Right forelimb (tissue), 1 donor: ENCODE data around the gene CBX8.
"Not testable (repeated sequence)": the region's sequence is repeated elsewhere in the genome, so short reads cannot be mapped to it uniquely, and the experiment has no call there.

ENCODE experiments used
- DNase-seq: peaks from one replicate; pipeline ENCODE4 v3.0.0-alpha.2; 2018

CBX8 gene

GRCh38 chr17:79777120-79777893, 19.6 kb downstream of the CBX8 start:
- peak; percentile 84 for DNase-seq

DNA sequence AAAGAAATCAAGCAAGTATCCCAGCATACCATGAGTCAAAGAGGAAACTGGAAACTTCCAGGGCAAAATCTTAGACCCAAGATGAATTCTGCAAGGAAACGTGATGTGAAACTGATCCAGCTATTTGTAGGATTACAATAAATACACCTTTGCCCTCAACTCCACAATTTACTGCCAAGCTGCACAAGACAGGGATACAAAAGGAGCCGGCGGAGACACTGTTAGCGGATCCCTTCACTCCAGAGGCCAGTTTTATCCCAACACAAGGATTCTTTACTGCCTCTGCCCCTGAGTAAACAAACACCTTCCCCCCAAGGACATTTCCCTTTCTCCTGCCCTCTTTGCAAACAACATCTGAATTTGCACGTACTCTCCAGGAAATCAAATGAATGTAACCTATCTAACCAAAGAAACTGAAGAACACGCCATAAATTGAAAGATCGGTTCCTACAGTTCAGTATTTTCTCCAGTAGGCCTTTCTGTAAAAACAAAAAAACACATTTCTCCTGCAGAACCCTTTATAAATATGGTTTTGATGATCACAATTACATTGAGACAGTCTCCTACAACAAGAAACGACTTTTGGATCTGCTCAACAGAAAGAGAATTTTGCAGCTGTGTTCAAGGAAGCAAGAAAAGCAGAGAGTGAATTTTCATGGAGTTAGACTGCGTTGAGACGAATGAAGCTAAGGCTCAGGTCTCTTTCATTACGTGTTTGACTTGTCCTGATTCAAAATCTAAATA, 20.3 kb downstream of the CBX8 start:
- no peak for DNase-seq

DNA sequence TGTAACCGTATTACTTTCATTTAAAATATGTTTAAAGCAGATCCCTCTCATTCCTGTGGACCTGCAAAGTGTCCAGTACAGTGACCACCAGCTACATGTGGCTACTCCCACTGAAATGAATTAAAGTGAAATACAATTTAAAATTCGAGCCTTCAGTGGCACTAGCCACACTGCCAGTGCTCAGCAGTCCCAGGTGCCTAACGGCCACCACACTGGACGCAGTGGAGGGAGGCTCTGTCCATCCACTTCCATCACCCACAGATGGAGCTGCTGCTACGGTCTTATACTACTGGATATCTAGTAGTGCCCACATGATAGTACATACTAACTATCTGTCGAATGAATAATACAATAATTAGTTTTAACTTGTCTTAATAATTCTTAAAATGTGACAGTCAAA, 21.2 kb downstream of the CBX8 start:
- no peak for DNase-seq

- no peak for DNase-seq
Observed at GRCh38 chr17:79774561-79774975, 22.3 kb downstream of the CBX8 start.

- DNase-seq = not testable (repeated sequence)
Observed at GRCh38 chr17:79772726-79773125, 24.2 kb downstream of the CBX8 start.

- DNase-seq = no peak
Observed at GRCh38 chr17:79771276-79771675, 25.6 kb downstream of the CBX8 start.

DNA sequence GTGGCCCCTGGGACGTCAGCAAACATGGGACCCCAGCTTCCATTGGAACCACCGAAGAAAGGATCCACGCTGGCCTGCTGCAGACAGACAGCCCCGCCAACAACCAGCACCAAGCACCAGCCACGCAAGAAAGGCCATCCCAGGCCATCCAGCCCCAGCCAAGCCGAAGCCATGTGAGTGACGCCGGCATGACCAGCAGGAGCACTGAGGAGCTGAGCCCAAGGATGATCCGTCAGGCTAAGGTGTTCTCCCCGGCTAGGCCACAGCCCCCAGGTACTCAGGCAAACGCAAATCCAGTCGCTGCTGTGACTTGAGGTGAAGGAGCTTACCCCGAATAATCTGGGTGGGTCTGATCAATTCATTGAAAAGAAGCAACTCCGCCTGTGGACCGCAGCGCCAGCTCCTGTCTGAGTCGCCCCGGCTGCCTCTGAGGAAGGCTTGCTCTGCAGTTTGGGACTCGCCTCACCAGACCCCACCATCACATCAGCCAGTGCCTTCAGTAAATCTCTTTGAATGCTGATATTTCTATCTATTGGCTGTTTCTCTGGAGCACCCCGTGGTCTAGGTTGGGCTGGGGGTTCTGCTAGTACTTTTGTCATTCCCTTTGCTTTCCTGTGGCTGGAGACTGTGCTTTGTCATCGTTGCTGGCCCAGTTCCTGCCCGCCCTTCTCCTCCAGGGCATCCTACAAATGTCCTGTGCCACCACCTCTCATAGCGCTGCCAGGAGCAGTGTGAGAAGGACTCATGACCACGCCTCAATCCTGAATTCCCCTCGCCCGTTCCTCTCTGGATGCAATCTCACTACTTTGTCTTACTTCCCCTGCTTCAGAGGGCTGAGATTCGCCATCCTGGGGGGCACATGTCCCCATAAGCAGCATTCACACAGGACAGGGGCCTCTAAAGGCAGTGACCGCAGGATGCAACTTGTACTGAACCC, 27.0 kb downstream of the CBX8 start:
- DNase-seq = no peak

GRCh38 chr17:79765708-79766107, 31.2 kb downstream of the CBX8 start:
- no peak for DNase-seq

DNA sequence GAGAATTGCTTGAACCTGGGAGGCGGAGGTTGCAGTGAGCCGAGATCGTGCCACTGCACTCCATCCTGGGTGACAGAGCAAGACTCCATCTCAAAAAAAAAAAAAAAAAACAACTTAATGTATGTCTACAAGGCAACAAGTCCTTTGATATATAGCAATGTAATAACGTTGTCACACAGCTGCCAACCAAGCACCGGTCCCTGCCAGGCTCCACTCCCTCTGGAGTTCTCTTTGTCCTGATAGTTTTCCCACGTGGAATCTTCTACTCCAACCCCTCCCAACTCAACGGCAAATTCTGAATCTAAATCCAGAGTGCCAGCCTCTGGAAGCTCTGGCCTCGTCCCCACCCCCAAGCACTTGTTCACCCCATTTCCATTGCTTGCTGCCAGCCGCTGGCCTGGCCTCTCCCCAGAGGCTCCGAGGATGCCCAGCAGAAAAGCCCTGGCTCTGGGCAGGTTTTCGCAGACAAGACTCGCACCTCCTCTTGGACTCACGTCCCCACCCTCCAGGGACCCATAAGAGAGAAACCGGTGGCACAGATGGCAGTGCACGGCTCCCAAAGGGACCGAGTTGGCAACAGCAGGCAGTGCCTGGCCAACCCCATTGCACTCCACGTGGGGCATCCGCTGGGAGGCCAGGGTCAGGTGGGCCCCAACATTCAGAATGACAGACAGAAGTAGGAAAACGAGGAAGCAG, 34.8 kb downstream of the CBX8 start:
- no peak for DNase-seq

GRCh38 chr17:79760197-79760906, 36.5 kb downstream of the CBX8 start:
- DNase-seq = no peak

DNA sequence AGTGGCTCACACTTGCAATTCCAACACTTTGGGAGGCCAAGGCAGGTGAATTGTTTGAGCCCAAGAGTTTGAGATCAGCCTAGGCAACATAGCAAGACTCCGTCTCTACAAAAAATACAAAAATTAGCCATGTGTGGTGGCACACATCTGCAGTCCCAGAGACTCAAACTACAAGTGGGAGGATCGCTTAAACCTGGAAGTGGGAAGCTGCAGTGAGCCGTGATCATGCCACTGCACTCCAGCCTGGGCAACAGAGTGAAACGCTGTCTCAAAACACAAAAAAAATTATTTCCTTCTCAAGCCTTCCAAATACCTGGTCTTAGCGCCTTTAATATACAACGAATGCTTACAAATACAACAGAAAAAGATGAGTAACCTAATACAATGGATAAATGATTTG, 38.6 kb downstream of the CBX8 start:
- DNase-seq = no peak

GRCh38 chr17:79757140-79757745, 39.6 kb downstream of the CBX8 start:
- DNase-seq = no peak

GRCh38 chr17:79755591-79755990, 41.3 kb downstream of the CBX8 start:
- DNase-seq = no peak

DNA sequence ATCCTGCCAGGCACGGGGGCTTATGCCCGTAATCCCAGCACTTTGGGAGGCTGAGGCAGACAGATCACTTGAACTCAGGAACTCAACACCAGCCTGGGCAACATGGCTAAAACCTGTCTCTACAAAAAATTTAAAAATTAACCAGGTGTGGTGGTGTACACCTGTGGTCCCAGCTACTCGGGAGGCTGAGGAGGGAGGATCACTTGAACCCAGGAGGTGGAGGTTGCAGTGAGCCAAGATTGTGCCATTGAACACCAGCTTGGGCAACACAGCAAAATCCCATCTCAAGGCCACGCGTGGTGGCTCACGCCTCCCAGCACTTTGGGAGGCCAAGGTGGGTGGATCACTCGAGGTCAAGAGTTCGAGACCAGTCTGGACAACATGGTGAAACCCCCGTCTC, 42.0 kb downstream of the CBX8 start:
- not testable (repeated sequence) for DNase-seq

DNA sequence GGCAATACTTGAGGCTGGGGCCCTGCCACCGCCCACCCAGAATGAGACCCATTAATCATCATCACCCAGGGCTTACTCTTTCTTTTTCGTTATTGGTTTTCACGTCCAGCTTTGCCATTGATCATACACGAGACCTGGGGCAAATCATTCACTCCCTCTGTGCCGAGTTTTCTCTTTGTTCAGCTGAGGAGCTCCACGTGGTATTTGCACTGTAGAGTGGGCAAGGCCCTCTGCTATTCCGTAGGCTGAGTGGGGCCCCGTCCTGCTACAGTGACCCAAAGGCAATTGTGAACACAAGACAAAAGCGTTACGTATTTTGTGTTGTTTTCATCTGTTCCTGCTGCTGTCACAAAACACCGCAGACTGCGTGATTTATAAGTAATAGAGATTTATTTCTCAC, 42.5 kb downstream of the CBX8 start:
- no peak for DNase-seq

DNA sequence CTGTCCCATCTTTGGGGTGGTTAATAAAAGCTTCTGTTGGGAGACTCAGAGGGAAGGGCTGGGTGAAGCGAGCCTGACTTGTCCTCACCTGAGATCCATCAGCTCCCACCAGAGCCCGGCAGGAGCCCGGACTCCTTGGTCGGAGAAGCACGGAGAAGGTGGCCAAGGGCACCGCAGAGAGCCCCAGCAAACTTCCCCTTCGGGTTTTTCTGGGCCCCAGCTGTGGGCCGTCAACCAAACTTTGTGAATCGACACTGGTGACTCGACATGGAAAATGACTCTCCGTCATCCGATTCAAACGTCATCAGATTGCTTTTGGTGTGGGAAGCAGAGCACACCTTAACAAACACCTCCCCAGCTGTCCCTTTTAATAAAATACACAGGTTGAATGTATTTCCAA, 44.7 kb downstream of the CBX8 start:
- DNase-seq = no peak

DNA sequence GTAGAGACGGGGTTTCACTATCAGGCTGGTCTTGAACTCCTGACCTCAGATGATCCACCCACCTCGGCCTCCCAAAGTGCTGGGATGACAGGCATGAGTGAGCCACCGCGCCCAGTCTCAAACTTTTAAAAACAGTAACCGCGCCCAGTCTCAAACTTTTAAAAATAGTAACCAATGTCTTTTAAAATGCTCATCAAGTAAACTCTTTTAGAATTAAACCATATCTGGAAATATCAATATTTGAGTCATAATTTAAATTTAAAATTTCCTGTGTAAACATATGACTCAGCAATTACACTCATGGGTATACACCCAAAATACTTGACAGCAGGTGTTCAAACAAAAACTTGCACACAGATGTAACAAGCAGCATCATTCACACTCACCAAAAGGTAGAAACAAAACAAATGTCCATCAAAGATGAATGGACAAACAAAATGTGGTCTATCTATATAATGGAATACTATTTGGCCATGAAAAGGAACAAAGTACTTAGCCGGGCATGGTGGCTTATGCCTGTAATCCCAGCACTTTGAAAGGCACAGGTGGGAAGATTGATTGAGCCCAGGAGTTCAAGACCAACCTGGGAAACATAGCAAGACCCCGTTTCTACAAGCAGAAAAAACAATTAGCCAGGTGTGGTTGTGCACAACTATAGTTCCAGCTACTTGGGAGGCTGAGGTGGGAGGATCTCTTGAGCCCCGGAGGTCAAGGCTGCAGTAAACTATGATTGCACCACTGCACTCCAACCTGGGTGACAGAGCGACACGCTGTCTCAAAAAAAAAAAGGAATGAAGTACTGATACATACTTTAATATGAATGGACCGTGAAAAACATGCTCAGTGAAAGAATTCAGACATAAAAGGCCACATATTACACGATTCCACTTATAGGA, 46.0 kb downstream of the CBX8 start:
- DNase-seq = no peak

DNA sequence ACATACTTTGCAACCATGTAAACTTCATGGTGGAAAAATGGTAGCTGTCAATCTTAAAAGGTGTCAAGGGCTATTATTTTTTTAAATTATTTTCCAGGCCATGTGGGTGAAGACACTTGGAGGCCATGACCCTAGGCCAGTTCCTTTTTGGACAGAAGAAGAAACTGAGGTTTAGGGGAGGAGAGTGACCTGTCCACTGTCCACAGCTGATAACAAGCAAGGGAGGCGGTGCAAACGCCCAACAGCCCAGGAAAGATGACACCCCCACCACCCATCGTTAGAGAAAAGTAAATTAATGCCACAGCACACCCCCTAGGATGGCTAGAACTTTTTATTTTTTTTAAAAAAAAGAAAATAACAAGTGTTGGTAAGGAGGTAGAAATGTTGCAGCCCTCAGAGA, 46.9 kb downstream of the CBX8 start:
- no peak for DNase-seq

DNA sequence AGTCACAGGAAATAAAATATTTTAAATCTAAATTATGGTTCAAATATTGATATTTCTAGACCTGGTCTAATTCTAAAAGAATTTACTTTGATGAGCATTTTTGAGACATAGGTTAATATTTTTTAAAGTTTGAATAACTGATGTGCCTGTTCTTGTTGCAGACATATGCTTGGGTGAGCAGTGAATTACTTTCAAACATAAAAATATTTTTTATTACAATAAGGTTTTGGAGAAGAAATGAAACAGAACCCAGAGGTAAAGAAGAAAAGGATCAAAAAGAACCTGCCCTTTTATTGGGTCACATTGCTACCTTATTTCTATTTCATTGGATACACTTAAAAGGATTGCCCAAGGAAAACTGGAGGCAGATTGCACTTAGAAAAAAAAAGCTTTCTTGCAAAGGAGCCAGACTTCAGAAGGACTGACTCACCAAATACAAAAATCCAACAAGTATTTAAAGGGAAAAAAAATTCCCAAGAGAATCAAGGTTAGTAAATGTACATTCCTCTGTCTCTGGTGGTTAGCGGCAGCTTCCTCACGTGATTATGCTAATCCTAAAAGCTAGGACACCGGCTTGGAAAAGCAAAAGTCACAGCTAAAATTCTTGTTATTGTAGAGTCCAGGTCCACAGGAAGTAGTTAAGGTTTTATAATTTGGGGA, 47.6 kb downstream of the CBX8 start:
- DNase-seq = no peak
